C4-2B (cell line): ENCODE measurements around the gene CAMTA1.

ENCODE experiments used
- ZFX ChIP-seq: fragments of 450-650 bp; IDR thresholded peaks from 2 replicates; pipeline ENCODE4 v1.6.1; 2017
- TF ChIP-seq, protein P1 (sequence below): fragments of 450-650 bp; conservative IDR thresholded peaks from 2 replicates; pipeline ENCODE4 v1.5.1; 2017; ENCODE audit warnings: mild to moderate bottlenecking

DNA sequence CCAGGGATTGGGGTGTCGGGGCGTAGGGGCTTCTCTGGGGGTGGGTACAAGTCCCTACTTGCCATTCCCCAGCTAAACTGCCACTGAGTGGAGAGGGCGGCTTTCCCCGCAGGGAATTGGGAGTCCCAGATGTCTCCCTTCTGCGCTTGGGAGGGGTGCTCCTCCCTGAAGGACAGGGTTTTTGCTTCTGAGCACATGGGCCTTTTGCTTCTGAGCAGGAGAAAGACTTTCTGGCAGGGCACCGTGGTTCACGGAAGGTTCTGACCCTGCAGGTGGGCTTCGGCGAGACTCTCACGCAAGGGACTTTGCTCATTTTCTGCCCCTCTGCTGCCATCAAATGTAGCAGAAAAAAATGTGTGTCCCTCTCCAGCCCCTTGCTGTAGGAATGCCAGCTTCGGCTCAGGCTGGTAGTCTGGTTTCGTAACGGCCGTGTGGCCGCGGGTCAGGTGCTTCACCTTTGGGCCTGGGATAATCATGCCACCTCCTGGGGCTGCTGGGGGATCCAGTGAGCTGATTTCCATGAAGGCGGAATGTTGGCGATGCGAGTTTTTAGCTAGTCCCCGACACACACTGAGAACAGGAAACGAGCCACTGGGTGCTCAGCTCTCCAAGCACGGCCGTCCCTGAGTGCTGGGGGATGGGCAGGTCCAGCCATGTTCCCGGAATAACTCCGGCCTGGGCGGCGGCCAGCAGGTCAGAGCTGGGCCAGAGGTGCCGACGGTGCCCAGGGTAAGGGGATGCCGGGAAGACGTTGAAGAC is 364.0 kb downstream of the CAMTA1 start:
- TF ChIP-seq, protein P1, sequence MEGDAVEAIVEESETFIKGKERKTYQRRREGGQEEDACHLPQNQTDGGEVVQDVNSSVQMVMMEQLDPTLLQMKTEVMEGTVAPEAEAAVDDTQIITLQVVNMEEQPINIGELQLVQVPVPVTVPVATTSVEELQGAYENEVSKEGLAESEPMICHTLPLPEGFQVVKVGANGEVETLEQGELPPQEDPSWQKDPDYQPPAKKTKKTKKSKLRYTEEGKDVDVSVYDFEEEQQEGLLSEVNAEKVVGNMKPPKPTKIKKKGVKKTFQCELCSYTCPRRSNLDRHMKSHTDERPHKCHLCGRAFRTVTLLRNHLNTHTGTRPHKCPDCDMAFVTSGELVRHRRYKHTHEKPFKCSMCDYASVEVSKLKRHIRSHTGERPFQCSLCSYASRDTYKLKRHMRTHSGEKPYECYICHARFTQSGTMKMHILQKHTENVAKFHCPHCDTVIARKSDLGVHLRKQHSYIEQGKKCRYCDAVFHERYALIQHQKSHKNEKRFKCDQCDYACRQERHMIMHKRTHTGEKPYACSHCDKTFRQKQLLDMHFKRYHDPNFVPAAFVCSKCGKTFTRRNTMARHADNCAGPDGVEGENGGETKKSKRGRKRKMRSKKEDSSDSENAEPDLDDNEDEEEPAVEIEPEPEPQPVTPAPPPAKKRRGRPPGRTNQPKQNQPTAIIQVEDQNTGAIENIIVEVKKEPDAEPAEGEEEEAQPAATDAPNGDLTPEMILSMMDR = no peak
- no peak for TF ChIP-seq ZFX
